HG03571 (cell line): ENCODE measurements around the gene LTB4R2.
A peak's percentile ranks its signal among the peaks of the same experiment; 100 is the strongest.
"Not testable (repeated sequence)": the region's sequence is repeated elsewhere in the genome, so short reads cannot be mapped to it uniquely, and the experiment has no call there.

Source experiments
- ATAC-seq: cut with Tn5 transposase; IDR thresholded peaks from one replicate; pipeline ENCODE4 v1.9.1; 2021; ENCODE audit not compliant: unreplicated experiment

Gene LTB4R2

GRCh38 chr14:24317141-24317928, 7.4 kb downstream of the LTB4R2 start:
- ATAC-seq: no peak

- no peak for ATAC-seq
These were observed 11.5 kb downstream of the LTB4R2 start for GRCh38 chr14:24321212-24321975.

DNA sequence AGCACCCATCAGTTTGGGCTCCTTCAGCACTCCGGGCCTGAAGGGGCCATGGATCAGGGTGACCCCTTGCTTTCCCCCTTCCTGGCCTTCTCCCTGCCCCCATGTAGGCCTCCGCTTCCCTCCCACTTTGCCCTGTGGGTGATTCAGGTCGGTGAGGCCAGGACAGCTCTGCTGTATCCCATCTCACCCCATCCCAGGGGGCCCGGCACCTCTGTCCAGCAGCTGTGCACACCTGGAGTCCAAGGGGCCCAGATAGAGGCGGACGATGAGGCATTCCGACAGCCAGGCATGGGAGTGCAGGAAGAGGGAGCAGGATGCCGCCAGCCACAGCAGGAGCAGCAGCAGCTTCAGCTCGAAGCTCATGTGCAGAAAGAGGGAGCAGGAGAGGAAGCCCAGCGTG, 12.7 kb downstream of the LTB4R2 start:
- no peak for ATAC-seq

DNA sequence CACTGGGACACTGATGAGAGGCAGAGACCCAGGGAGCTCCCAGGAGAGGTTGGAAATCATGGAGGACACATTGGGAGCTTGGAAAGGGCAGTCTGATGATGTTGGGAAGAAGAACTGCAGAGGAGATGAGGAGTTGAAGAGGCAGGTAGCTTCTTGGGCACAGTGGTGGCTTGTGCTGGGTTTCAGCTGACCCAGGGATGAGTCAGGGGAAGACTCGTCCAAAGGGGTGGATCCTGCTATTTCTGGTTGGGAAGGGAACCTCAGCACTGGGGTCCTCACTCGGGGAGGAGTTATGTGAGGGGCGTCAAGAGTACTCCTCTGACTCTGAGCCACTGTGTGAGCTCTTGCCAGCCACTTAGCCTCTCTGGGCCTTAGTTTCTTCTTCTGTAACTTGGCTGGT, 13.4 kb downstream of the LTB4R2 start:
- ATAC-seq: no peak

DNA sequence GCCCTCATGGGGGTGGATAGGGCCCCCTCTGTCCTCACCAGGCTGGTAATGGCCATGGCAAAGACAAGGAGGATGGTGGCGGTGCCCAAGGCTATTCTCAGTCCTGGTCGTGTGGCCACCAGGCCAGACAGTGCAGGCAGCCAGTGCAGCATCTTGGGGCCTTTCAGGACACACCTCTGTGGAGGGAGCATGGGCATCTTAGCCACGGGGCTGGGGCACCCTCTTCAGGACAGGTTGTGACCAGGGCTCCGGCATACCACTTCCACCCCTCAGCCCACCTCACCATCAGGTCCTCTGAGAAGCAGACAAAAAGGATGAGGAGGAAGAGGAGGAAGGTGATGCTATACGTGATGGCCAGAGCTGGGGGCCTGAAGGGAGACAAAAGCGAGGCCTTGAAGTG, 14.1 kb downstream of the LTB4R2 start:
- no peak for ATAC-seq

DNA sequence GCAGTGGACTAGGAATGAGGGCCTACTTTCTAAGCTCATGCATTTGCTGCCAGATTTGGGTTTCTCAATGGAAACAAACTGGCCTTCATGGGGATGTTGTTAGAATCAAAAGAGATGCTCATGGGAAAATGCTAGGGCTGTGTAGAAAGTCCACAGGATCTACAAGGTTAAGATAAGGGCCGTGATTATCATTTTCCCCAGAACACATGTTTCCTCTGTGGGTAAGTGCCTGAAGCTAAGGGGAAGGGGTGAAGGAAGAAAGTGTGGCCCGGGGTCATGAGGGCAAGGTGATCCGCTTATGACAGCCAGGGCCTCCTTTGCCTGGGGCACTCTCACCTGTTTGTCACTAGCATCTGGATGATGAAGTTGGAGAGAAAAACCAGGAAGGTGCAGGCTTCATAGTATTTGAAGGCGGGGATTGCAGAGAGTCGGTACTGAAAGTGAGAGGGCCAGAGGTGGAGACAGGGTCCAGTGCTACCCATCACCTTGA, 15.1 kb downstream of the LTB4R2 start:
- ATAC-seq: no peak

- ATAC-seq: no peak
These were observed 16.0 kb downstream of the LTB4R2 start for GRCh38 chr14:24325963-24326362.

DNA sequence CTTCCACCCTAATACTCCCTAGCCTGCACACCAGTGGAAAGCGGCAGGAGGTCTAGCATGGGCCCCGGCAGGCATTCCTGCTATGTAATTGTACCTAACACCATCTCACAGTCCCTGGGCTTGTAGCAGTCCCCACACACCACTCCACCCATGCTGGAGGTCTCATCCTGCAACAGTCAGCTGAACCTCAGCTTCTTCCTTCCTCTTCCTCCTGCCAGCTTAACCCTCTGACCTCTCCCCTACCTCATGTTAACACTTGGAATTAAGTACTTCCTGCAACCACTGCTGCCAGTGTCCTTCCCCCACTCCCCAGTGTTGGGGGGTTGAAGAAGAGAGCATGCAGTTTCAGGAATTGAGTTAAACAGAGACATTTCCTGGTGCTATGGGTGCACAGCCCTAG, 17.4 kb downstream of the LTB4R2 start:
- ATAC-seq: no peak

DNA sequence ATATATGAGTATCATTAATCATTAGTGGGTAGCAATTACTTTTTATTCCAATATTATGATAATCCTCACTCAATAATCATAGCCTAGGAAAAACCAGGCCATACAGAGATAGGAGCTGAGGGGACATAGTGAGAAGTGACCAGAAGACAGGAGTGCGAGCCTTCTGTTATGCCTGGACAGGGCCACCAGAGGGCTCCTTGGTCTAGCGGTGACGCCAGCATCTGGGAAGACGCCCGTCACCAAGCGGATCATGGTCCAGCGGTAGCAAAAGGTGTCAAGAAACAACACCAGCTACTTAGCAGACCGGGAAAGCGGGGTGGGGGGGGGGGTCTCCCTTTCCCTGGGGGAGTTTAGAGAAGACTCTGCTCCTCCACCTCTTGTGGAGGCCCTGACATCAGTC, 18.0 kb downstream of the LTB4R2 start:
- ATAC-seq: not testable (repeated sequence)

DNA sequence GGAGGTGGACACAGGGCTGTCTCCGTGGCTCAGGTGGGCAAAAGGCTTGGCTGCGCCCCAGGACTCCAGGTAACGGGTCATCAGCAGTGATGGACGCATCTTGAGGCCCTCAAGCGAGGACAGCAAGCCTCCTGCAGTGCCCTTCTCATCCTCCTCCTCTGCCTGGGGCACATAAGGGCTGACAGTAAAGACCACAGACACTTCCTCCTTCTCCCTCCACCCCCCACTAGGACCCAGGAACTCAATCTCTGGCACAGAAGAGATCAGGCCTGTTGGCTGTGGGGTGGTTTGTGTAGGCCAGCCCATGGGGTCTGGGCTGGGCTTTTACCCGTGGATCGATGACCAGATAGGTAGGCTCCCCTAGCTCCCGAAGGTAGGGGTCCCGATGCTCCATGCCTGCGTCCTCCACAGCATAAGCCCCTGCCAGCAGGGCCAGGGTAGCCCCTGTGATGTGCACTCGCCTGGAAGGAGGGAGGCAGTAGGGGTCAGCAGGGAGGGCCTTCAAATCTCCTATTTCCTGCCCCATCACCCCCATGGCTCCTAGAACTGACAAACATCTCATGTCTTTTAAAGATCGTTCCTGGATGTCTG, 19.2 kb downstream of the LTB4R2 start:
- no peak for ATAC-seq

GRCh38 chr14:24329736-24330135, 19.8 kb downstream of the LTB4R2 start:
- no peak for ATAC-seq

DNA sequence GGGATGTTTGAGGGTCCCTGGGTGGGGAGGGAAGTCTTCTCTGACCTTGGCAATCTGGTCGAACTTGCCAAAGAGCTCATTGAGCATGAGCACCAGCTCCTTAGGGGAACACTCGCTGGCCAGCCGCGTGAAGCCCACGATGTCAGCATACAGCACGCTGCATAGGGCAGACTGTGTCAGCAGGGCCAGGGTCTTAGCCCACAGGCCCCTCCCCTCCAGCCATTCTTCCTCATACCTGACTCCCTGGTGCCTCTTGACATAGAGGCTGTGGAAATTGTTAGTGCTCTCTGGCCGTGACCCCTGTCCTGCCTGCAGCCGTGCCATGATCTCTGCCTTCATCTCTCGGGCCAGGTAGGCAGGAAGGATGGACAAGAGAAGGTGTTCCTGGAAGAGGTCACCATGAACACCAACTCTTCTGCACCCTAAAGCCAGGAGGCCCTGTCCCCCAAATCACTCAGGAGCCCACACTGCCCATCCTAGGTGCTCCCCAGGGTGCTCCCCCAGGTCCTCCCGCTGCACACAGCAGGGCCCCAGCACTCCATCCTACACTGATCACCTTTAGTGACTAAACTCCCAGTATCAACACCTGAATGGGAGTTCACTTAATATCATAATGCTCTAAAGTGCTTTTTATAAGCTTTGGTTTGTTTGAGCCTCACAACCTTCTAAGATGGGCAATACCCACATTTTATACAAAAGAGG, 21.2 kb downstream of the LTB4R2 start:
- no peak for ATAC-seq

DNA sequence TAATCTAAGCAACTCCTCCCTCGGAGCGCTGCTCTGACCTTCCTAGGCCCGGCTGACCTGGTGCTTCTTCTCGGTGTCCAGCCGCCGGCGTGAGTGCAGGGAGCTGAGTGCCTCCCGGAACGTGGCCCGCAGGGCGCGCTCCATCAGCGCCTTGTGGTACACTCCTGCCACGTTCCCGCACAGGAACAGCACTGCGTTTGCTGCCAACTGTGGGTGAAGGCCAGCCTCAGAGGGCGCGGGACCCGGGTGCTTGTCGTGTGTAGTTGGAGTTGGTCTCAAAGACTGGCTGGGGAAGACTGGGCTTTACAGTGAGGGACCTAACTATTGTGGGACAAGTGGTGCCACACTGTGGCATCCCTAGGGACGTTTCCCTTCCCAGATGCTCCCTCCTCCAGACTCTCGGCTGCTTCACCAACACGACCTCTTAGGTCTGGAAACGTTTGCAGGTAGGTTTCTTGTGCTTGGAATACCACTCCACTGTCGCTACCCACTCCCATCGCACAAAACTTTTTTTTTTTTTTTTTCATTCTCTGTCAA, 21.9 kb downstream of the LTB4R2 start:
- no peak for ATAC-seq

GRCh38 chr14:24332268-24332993, 22.5 kb downstream of the LTB4R2 start:
- ATAC-seq: peak; percentile 83

DNA sequence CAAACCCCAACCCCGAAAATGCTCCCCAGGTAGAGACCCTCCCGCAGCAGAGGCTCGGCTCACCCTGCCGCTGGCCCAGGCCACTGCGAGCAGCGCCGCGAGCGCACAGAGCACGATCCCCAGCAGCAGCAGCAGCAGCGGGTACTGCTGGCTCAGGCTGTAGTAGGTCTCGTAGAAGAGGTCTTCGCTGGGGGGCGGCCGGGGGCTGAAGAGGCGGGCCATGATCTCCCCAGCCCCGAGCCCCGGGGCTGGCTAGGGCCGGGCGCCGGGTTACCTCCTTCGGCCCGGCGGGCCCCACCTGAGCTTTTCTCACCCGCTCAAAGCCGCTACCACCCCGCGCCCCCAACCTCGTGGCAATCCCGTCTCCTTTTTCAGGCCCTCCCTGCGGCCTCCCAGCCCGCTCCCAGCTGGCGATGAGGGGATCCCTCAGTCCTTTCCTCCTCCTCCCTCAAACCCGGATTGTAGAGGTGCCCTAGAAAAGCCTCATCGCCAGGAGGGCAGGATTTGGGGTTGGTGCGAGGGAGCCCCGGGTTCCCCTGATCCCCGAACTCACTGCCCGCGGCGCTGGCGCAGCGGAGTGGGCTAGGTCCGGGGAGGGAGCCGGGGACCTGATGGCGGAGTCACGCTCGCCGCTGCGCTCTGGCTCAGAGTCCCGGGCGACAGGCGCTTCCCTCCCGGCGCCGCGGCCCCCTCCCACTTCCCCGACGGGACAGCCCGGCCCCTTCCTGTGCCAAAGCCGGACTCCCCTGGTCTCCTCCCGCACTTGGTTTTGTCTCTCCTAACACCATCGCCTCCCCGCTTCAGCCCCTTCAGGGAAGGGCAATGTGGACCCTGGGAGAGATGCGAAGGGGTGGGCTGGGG, 24.7 kb downstream of the LTB4R2 start, which contains the start of gene ADCY4:
ADCY4 (minus strand) TSS at position 641 of the 861 bp plus-strand sequence; CDS start at position 222, 419 bp downstream.
- ATAC-seq: no peak

DNA sequence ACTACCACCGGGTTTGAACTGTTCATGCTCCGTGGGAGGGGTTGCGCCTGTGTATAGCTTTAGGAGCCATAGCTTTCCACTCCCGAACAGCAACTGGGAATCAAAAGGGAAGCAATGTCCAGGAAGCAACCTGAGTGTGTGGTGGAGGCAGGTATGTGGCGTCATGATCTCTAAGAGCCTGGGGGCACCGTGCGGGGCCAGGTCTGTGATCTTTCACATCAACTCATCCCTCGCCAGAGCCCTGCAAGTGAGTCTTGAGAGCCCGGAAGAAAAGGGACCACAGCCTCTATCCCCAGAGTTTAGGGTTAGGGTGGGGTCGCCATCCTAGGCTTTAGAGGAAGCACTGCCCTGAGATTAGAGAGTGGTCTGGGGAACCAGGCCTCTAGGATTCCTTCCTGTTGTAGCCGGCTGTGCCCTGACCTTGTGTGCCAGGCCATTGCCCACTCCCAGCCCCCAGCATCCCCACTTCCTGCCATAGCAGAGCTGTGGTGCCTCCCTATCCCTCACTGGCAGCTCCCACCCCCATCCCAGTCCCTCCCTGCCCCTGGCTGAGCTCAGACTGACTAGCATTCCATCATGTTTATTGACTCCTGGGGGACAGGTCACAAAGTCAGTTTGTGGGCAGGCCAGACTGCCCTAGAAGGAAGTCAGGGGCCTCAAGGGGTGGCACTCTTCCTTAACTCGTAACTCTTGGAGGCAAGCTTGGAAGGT, 25.7 kb downstream of the LTB4R2 start:
- no peak for ATAC-seq

GRCh38 chr14:24337144-24337823, 27.3 kb downstream of the LTB4R2 start:
- ATAC-seq: no peak

- ATAC-seq: no peak
These were observed 27.9 kb downstream of the LTB4R2 start for GRCh38 chr14:24337824-24338175.
